HG03558 (cell line): ENCODE results near the gene ARID5B.

Experiments
- ATAC-seq: cut with Tn5 transposase; IDR thresholded peaks from one replicate; pipeline ENCODE4 v1.9.1; 2021; ENCODE audit warnings: moderate number of reproducible peaks; ENCODE audit not compliant: unreplicated experiment; ENCODE audit errors: extremely low read depth

The ARID5B gene

GRCh38 chr10:61902445-61903220, 1.1 kb downstream of the ARID5B start:
- ATAC-seq = no peak

DNA sequence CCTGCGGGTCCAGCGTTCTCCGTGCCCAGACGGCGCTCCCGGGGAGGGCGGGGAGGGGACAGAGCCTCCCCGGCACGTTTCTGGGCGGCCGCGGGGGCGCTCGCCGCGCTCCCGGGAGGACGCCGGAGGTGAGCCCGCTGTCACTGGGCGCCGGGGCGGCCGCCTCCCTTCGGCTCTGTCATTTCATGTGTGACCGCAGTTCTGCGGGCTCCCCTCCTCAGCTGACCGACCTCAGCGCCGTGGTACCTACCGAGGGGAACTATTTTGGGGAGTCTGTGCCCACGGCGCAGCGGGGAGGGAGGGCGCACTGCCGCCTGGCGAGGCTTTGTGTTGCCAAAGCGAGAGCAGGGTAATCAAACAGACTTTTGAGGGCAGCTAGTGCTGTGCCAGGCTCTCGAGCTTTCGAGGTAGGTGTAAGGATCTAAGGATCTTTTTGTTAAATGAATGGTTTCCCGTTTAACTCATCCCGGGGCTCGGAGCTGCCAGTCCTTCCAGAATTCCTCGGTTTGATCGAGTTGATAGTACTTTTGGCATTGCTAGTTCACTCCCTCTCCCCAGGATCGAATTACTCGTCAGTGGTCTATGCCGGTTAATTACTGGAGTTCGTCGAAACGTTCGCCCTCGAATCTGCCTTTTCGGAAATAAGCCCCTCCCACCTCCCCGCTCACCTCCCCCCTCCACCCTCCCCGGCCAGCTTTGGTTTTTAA, 1.9 kb downstream of the ARID5B start:
- peak; percentile 27 for ATAC-seq

DNA sequence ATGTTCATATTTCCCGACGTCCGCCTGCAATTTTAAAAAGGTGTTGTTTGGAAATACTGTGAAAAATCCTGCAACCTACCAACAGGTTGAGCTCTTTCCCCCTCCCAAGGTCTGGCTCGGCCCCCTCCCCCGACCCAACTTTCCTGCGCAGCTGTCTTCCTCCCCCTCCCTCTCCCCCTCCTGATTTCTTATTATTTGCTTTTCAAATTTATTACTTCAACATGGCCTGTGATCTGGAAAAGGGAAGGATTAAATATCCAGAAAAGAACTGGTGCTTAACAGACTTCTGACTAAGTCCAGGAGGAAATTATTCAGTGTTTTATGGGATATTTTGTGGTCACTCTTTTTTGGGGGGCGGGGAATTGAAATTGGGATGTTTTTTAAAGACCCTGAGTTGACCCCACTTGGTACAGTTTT, 2.4 kb downstream of the ARID5B start:
- ATAC-seq = no peak

DNA sequence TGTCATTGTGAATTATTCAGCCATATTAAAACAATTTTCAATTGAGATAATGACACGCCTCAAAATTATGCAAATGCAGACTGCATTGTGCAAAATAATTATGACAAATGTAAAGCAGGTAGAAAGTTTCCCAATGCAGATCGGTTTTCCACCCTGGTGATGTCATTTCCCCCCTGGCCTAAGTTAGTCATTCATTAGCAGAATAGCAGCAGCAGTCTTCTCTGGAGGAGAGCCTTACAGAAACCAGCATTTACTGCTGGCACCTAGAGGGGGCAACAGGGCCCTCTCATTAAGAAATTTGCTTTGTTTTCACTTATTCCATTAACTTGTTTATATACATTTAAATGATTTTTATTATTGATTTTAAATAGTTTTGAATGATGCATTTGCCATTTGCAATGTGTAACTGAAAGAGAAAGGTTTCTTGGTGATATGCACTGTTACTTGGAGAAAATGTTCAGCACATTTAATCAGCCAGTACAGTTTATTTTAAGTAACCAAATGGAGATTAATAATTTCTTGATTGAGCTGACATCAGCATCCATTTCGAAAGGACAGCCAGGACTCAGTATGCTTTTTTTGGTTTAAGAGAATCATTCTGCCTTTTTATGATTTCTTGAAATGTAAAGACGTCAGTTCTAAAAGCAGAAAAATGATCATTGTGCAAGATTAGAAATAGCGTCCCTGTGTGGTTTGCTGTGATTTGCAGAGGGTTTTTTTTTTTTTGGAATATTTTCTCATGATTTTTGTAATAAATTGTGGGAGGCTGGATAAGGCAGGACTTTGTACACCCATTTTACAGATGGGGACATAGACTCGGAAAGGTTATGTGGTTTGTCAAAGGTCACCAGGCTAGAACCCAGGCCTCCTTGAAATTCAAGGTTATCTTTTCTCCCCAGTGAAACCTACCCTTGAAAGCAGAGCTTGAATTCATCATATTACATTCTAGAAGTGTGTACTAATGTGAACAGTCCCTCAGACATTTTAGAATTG, 3.5 kb downstream of the ARID5B start:
- peak; percentile 34 for ATAC-seq

GRCh38 chr10:61905837-61906561, 4.5 kb downstream of the ARID5B start:
- no peak for ATAC-seq

DNA sequence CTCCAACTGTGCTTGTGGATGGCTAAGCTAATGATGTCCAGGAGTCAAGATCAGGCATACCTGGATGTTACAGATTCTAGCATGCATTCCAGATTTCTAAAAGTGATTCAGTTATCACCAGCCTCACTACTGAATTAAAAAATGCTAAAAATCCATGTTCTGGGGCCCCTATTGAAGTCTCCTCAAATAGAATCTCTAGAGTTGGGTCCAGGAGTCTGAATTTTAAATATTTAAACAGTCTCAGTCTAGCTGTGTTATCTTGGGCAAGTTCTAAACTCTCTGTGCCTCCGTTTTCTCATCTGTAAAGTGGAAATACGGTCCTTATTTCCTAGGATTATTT, 5.0 kb downstream of the ARID5B start:
- no peak for ATAC-seq

DNA sequence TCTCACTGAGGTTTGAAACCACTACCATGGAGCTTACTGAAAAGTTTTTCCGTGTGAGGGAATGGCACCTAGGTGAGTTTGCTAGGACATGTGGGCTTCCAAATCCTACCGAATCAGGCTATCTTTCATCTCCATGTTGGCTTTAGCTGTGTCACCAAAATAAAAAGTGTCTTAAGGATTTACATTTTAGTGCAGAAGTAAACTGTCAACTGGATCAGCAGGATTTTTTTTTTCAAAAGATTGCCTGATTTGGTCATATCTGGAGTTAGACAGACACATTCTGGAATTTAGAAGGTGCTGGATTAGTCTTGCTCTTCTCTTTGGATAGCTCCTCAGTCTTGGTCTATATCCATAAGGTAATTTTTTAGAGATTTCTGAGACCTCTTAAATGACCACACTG, 5.5 kb downstream of the ARID5B start:
- ATAC-seq = no peak

- no peak for ATAC-seq
Measured at GRCh38 chr10:61907587-61907986, 6.1 kb downstream of the ARID5B start.

GRCh38 chr10:61910226-61910805, 8.8 kb downstream of the ARID5B start:
- ATAC-seq = no peak

DNA sequence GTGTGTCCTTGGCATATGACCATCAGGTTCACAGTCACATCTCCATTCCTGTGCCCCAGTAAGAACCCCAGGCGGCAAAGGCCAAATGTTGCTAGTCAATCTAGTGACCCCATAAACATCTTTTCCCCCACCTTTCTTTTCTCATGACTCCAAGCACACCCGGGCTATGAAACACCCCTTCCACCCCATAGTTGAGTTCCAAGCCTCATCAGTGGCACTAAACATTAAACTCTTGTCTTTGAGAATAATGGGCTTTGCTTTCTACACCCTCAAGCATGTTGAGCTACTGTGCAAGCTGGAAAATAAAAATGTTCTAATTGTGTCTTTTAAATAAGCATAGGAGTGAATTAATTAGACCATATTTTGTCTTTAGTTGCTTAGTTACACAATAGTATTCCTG, 9.4 kb downstream of the ARID5B start:
- no peak for ATAC-seq

DNA sequence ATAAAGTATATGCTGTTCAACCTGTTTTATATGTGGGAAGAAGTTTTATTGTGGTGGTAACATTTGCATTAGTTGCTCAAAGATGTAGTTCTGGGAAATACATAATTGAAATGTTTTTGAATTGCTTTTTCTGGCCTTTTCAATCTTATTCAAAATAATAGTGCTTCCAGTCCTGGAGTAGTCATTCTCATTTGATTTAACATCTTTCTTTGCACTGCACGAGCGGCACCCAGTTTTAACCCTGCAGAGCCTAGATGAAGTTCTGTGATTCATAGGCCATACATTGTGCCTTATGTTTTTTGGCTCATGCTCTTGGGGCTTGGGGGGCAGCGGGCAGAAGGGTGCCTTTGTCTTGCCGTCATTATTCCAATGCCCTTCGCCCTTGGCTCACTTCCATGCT, 9.9 kb downstream of the ARID5B start:
- ATAC-seq = no peak

DNA sequence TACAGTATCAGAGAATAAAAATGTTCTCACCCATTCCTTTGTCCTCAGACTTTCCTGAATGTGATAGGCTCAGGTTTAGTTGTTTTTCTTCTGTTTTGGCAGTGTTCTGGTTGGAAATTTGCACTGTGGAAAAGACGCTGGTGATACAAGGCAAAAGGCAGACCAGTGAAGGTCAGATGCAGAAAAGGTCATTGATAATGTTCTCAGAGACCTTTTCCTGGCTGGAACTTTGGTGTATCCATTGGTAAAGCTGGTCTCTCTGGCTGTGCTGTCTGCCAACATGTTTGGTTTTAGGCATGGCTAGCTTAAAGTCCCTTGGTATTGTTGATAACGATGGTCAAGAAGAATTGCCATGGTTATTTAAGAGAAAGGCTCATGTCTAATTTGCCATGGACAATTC, 11.5 kb downstream of the ARID5B start:
- ATAC-seq = no peak

DNA sequence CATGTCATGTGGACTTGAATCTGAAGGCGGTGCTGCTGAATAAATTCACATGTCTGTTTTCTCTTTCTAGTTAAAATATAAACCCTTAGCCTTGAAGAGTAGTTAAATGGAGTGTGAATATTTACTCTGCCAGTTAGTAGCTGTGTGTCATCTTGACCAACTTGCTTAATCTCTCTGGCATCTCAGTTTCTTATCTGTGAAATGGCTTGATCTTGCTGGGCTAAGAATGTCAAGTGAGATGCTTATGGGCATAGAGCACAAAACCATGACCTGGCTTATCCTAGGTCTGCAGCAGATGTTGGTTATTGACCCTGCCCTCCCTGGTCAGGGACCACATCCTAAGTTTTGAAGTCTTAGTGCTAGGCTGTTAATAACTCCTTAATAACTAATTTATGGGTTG, 16.6 kb downstream of the ARID5B start:
- no peak for ATAC-seq

GRCh38 chr10:61918989-61919388, 17.5 kb downstream of the ARID5B start:
- no peak for ATAC-seq

DNA sequence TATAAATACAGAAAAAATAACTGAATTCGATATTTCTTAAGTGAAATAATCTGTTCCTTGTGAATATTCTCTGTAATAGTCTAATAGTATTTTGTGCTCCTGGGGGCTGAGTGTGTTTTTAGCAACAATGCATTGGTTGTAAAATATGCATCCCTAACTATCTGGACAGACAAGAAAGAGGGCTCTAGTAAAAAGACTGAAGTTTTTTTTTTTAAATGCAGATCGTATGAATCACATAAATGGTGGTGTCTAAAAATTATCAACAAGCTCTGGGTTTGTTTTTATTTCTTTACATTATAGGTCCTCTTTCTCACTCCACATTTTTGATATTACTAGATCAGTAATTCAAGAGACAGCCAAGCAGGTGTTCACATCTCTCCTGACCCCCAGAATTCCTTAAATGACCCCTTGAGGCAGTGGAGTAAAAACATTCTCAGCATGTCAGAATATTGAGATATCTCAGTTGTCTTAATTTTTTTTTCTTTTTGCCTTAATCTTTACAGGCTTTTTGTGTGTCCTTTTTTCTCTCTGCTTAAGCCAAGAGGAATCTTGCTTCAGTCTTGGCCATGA, 18.2 kb downstream of the ARID5B start:
- no peak for ATAC-seq

- ATAC-seq = no peak
Measured at GRCh38 chr10:61921143-61921542, 19.6 kb downstream of the ARID5B start.

GRCh38 chr10:61923210-61923949, 21.9 kb downstream of the ARID5B start:
- no peak for ATAC-seq

DNA sequence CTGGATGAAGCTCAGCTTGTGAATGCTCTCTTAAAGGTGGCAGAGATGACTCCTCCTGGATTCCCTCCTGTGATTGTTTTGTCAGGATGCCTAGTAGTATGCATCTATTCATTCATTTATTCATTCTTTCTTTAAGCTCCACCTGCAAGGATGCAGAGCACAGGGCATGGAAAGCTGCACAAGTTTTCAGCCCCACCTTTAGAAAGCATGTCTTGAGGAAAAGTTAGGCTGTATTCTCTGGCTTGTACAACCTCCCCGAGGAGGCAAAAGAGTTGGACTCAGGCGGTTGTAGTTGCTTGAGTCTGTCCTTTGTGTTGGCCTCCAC, 22.4 kb downstream of the ARID5B start:
- ATAC-seq = no peak

DNA sequence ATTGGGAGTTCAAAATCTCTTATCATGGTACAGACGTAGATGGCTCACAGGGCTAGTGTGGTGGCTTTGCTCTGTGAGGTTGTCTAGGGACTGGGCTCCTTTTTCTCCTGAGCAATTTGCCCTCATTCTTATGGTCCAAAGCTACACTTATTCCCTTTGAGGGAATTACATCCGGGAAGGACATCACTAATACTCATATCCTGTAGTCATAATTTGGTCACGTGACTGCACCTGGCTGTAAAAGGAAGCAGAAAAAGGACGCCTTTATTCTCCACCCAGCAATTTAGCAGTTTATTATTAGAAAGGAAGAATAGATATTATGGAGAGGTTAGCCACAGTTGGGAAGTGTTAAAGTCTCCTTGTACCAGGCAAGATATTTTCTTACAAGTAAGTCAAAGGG, 28.1 kb downstream of the ARID5B start:
- ATAC-seq = no peak
